HG02642 (cell line): ENCODE data around the gene TET1.
"Not testable (repeated sequence)": the region's sequence is repeated elsewhere in the genome, so short reads cannot be mapped to it uniquely, and the experiment has no call there.

ENCODE experiments used
- ATAC-seq: cut with Tn5 transposase; IDR thresholded peaks from one replicate; pipeline ENCODE4 v1.9.1; 2021; ENCODE audit warnings: mild to moderate bottlenecking; ENCODE audit not compliant: unreplicated experiment, poor library complexity

Gene TET1

GRCh38 chr10:68604441-68604840 lies 44.3 kb downstream of the TET1 start:
- no peak for ATAC-seq

- no peak for ATAC-seq
These were observed 46.8 kb downstream of the TET1 start for GRCh38 chr10:68606918-68607317.

GRCh38 chr10:68610023-68610422 lies 49.9 kb downstream of the TET1 start:
- ATAC-seq = not testable (repeated sequence)

- no peak for ATAC-seq
These were observed 51.1 kb downstream of the TET1 start for GRCh38 chr10:68611227-68611626.

GRCh38 chr10:68613974-68614373 lies 53.8 kb downstream of the TET1 start:
- ATAC-seq = not testable (repeated sequence)

DNA sequence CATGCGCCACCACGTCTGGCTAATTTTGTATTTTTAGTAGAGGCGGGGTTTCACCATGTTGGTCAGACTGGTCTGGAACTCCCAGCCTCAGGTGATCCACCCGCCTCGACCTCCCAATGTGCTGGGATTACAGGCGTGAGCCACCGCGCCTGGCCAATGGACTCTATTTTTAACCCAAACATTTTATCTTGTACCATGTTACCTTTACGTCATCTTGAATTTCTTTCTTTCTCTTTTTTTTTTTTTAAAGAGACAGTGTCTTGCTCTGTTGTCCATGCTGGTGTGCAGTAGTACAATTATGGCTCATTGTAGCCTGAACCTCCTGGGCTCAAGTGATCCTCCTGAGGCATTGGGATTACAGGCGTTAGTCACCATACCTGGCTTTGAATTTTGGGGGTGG lies 57.6 kb downstream of the TET1 start:
- not testable (repeated sequence) for ATAC-seq

GRCh38 chr10:68618234-68618633 lies 58.1 kb downstream of the TET1 start:
- ATAC-seq = no peak

- no peak for ATAC-seq
These were observed 59.5 kb downstream of the TET1 start for GRCh38 chr10:68619595-68619994.

DNA sequence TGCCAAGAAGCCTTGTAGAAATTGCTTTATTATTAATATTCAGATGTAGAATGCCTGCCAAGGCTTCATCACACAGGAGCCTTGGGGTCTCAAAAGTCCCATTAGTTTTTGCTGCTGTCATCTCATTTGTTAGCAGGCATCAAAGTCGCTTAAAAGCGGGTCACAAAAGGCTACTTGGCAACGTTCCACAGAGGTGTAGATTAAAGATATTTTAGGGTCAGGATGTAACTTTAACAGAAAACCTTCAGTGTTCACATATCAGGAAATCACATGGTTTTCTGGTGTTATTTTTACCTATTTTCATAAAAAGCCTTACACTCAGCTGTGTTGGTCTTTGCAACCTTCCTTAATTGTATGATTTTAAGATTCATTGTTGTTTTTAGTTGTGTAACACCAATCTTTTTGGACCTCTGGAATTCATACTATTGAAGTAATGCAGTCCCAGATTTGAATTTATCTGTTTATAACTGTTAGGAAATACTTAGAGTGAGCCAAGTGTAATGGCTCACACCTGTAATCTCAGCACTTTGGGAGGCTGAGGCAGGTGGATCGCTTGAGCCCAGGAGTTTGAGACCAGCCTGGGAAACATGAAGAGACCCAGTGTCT lies 65.3 kb downstream of the TET1 start:
- no peak for ATAC-seq

- no peak for ATAC-seq
These were observed 68.5 kb downstream of the TET1 start for GRCh38 chr10:68628576-68629127.

- ATAC-seq = not testable (repeated sequence)
These were observed 72.1 kb downstream of the TET1 start for GRCh38 chr10:68632271-68632560.

DNA sequence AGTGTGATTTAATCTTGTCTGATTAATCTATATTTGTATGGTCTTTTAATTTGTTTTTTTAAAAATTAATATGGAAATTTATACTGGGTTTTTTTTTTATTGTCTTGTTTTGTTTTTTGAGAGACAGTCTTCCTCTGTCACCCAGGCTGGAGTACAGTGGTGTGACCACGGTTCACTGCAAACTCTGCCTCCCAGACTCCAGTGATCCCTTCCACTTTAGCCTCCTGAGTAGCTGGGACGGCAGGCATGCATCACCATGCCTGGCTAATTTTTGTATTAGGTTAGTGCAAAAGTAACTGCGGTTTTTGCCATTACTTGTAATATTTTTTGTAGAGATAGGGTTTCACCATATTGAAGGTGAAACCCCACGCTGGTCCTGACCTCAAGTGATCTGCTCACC lies 73.1 kb downstream of the TET1 start:
- ATAC-seq = no peak

DNA sequence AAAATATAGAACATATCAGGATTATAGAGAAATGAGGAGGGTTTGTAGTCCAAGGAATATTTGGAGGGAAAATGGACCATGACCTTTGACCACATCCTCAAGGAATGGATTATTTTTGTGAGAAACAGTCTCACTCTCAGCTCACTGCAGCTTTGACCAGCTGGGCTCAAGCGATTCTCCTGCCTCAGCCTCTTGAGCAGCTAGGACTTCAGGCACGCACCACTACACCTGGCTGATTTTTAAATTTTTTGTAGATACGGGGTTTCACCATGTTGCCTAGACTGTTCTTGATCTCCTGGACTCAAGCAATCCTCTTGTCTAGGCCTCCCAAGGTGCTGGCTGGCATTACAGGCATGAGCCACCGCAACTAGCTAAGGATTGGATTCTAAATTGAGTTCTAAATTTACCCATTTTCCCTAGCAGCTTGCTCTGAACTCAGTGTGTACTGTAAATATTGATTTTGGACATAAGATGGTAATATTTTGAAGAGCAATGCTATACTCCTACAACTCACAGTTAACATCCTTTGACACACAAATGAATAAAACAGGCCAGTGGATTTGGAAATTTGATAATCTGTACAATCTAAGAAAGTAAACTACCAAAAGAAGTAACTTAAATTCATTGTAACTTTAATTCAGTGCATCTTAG lies 73.8 kb downstream of the TET1 start:
- ATAC-seq = no peak

GRCh38 chr10:68636335-68636734 lies 76.2 kb downstream of the TET1 start:
- no peak for ATAC-seq

GRCh38 chr10:68643550-68643949 lies 83.4 kb downstream of the TET1 start:
- ATAC-seq = not testable (repeated sequence)

DNA sequence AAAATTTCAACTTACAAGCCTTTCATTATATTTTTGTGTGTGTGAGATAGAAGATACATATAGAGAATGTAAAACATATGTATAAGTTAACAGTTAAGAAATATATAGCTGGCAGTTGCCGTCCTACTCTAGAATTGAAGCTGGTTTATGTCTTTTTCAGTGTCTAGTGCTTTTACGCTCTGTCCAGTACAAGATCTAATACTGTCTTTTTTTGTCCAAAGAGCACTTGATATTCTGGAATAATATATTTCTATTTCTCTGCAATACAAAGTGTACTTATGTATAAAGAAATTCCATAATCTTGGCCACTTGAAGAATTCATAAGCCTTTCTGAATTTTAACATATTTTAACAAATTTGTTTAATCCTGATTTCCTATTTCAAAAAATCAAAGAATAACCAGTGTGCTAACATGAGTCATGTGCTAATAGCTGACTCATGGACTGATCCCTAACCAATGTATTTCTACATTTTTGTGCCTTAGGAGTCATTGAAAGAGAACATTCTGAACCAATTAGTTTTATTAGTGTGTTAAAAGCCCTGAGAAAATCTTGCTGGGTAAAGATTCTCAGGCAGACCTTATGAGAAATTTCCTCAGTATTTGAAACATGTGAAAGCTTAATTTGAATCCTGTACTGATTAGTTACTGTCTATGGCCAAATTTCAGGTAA lies 87.7 kb downstream of the TET1 start:
- ATAC-seq = no peak

GRCh38 chr10:68655620-68656126 lies 95.5 kb downstream of the TET1 start:
- ATAC-seq = no peak

GRCh38 chr10:68665841-68666240 lies 105.7 kb downstream of the TET1 start:
- no peak for ATAC-seq

GRCh38 chr10:68666280-68666760 lies 106.2 kb downstream of the TET1 start:
- no peak for ATAC-seq

- ATAC-seq = no peak
These were observed 108.1 kb downstream of the TET1 start for GRCh38 chr10:68668231-68668630.

GRCh38 chr10:68668972-68669371 lies 108.8 kb downstream of the TET1 start:
- ATAC-seq = no peak
